ENCODE data around the gene PRKCH. TPM values are rescaled to one million over a fixed set of nuclear protein-coding genes. Genes with fewer than 3 reads are reported as not detected.

Gene PRKCH
- total and polyA plus RNA-seq, 2 donors (not counting 3 experiments of a cell fraction or from before 2014, with no cell fraction given), result 97.7 to 103 TPM

DNA sequence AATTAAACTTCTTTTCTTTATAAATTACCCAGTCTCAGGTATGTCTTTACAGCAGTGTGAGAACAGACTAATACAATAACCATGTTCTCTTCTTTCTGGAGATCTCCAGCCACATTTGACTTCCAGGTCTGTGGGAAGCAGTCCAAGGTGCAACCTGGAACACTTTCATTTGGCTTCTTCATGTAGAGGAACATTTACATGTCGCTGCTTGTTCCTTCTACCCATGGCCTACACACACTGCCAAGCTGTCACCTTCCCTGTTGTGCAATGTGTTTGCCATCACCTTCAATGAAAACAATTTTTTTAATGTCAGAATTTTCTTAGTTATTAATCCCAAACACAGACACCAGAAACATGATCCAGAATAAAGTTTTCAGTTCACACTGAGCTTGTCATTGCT is 104.7 kb downstream of the PRKCH start:
- no peak overlapping the region for H2AFZ ChIP-seq (ENCODE audit: low read depth, low read length)
- intact Hi-C loops (cut with micrococcal nuclease) (no loop called here), dilution Hi-C loops (cut with MboI; ENCODE audit: extremely low pct_ligation_motif_present, low sequenced_read_pairs) (no loop called here)
- no peak overlapping the region for H3K4me2 ChIP-seq (ENCODE audit: insufficient read depth, low read length)
- TF ChIP-seq FOS (IDR thresholded peaks at IDR 0.05; ENCODE audit: borderline replicate concordance, insufficient read depth, low read length) (no peak), POLR2A (IDR thresholded peaks at IDR 0.05; ENCODE audit: low read depth, low read length) (no peak), GATA2 (IDR thresholded peaks at IDR 0.05; ENCODE audit: insufficient read depth, insufficient read length, low read depth, low read length) (no peak), MYC (IDR thresholded peaks at IDR 0.05; ENCODE audit: low read depth, low read length) (no peak), POLR2AphosphoS5 (IDR thresholded peaks at IDR 0.05; ENCODE audit: insufficient read depth, low read depth, low read length) (no peak), EZH2 (IDR thresholded peaks at IDR 0.05; ENCODE audit: borderline replicate concordance, low read depth, low read length, severe bottlenecking) (no peak)
- TF ChIP-seq, protein P1, sequence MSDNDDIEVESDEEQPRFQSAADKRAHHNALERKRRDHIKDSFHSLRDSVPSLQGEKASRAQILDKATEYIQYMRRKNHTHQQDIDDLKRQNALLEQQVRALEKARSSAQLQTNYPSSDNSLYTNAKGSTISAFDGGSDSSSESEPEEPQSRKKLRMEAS (IDR thresholded peaks at IDR 0.05; ENCODE audit: insufficient read depth, insufficient read length), result no peak
- H3K27ac ChIP-seq (ENCODE audit: insufficient read depth, low read depth, low read length), result no peak overlapping the region
- ChIA-PET CTCF (no interaction called here), POLR2A (no interaction called here)
- H3K9ac ChIP-seq (replicated peaks; ENCODE audit: extremely low read depth, insufficient read depth, low read length), result no peak overlapping the region
- H3K27me3 ChIP-seq (ENCODE audit: control insufficient read depth in 2 of 2, insufficient read depth in 2 of 2, low read length in 2 of 2), result no peaks in the 10 kb centered on the region
- no peaks in the 10 kb centered on the region for H3K36me3 ChIP-seq (ENCODE audit: control insufficient read depth in 2 of 2, extremely low read depth in 1 of 2, insufficient read depth in 2 of 2, low read length in 2 of 2)
- no peak overlapping the region for H3K4me3 ChIP-seq (replicated peaks in 1 of 3; ENCODE audit: insufficient read depth in 1 of 3, low read depth in 1 of 3, low read length in 3 of 3)
- no peak for DNase-seq (ENCODE audit: low read depth, low spot score)
- H4K20me1 ChIP-seq (replicated peaks; ENCODE audit: control insufficient read depth, extremely low read depth, insufficient read depth, low read length), result no peaks in the 10 kb centered on the region
- H3K9me3 ChIP-seq (replicated peaks; ENCODE audit: control insufficient read depth, insufficient read depth, low read length), result no peaks in the 10 kb centered on the region
- no peak for FAIRE-seq
- peaks cover 11% of the 10 kb centered on the region for H3K4me1 ChIP-seq (ENCODE audit: control insufficient read depth, extremely low read depth, insufficient read depth, low read length)
- no TSS peak for BruUV-seq (replicated peaks)
- peaks cover 70% of the 10 kb centered on the region for H3K79me2 ChIP-seq (ENCODE audit: control insufficient read depth, insufficient read depth, low read length)
- H3K9me1 ChIP-seq (replicated peaks; ENCODE audit: control insufficient read depth, extremely low read depth, insufficient read depth, low read length), result no peaks in the 10 kb centered on the region

DNA sequence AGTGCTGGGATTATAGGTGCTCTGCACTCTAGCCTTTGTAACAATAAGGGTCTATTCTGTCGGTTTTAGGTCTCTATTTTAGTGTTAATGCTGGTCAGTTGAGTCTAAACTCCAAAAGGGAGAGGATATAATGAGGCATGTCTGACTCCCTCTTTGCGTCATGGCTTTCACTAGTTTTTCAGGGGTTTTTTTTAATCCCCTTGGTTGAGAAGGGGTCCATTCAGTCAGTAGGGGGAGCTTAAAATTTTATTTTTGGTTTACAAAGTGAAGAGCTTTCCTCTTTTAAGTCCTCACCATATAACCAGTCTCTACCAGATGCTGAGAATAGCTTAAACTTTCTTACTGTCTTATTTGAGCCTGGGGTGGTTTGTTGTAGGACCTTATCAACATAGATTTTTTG is 106.9 kb downstream of the PRKCH start:
- H4K20me1 ChIP-seq (replicated peaks; ENCODE audit: control insufficient read depth, extremely low read depth, insufficient read depth, low read length), result no peaks in the 10 kb centered on the region
- TF ChIP-seq EZH2 (IDR thresholded peaks at IDR 0.05; ENCODE audit: borderline replicate concordance, low read depth, low read length, severe bottlenecking) (no peak), MYC (IDR thresholded peaks at IDR 0.05; ENCODE audit: low read depth, low read length) (no peak), POLR2AphosphoS5 (IDR thresholded peaks at IDR 0.05; ENCODE audit: insufficient read depth, low read depth, low read length) (no peak)
- H3K9me1 ChIP-seq (replicated peaks; ENCODE audit: control insufficient read depth, extremely low read depth, insufficient read depth, low read length), result no peaks in the 10 kb centered on the region
- no peaks in the 10 kb centered on the region for H3K36me3 ChIP-seq (ENCODE audit: control insufficient read depth in 2 of 2, extremely low read depth in 1 of 2, insufficient read depth in 2 of 2, low read length in 2 of 2)
- H3K79me2 ChIP-seq (ENCODE audit: control insufficient read depth, insufficient read depth, low read length), result peaks cover 61% of the 10 kb centered on the region
- H2AFZ ChIP-seq (ENCODE audit: low read depth, low read length), result no peak overlapping the region
- H3K4me2 ChIP-seq (ENCODE audit: insufficient read depth, low read length), result no peak overlapping the region
- no peaks in the 10 kb centered on the region for H3K27me3 ChIP-seq (ENCODE audit: control insufficient read depth in 2 of 2, insufficient read depth in 2 of 2, low read length in 2 of 2)
- dilution Hi-C loops (cut with MboI; ENCODE audit: extremely low pct_ligation_motif_present, low sequenced_read_pairs) (no loop called here), intact Hi-C loops (cut with micrococcal nuclease) (no loop called here)
- no peaks in the 10 kb centered on the region for H3K9me3 ChIP-seq (replicated peaks; ENCODE audit: control insufficient read depth, insufficient read depth, low read length)
- no peak overlapping the region for H3K27ac ChIP-seq (ENCODE audit: insufficient read depth, low read depth, low read length)
- no peak overlapping the region for H3K9ac ChIP-seq (replicated peaks; ENCODE audit: extremely low read depth, insufficient read depth, low read length)
- no peak for FAIRE-seq
- H3K4me1 ChIP-seq (ENCODE audit: control insufficient read depth, extremely low read depth, insufficient read depth, low read length), result peaks cover 28% of the 10 kb centered on the region
- DNase-seq (ENCODE audit: low read depth, low spot score), result no peak
- BruUV-seq (replicated peaks), result no TSS peak
- H3K4me3 ChIP-seq (replicated peaks in 1 of 3; ENCODE audit: insufficient read depth in 1 of 3, low read depth in 1 of 3, low read length in 3 of 3), result no peak overlapping the region
- POLR2A ChIA-PET, result no interaction called here
- CTCF ChIA-PET, result interaction anchor here (0.6 to 3.6 kb wide), 6 partner anchors 8 to 135 kb away, joined by 3 to 17 read pairs (median 4); partner anchors contain the start of gene PRKCH
